ENCODE data around the gene PLPPR3. TPM values are rescaled to one million over a fixed set of nuclear protein-coding genes. Genes with fewer than 3 reads are reported as not detected.

Gene PLPPR3
- total and polyA plus RNA-seq, 10 of the 15 experiments (the other 5 are each of a cell fraction or from before 2014, with no cell fraction given): 0.07 TPM; not detected in 9

GRCh38 chr19:823565-824121 lies 1.9 kb upstream of the PLPPR3 start:
- Histone ChIP-seq H2AFZ (ENCODE audit: control insufficient read depth, low read depth, low read length) (no peak overlapping the region), H3K4me1 (ENCODE audit: control insufficient read depth, insufficient read depth, low read length) (no peaks in the 10 kb centered on the region), H3K27ac (ENCODE audit: control insufficient read depth, insufficient read depth) (no peak overlapping the region), H3K9me3 (replicated peaks; ENCODE audit: control insufficient read depth, insufficient read depth, low read length) (no peaks in the 10 kb centered on the region), H3K27me3 (replicated peaks in 1 of 2; ENCODE audit: control insufficient read depth in 2 of 2, insufficient read depth in 2 of 2, low read length in 1 of 2) (no peaks in the 10 kb centered on the region), H3K9ac (ENCODE audit: control insufficient read depth, insufficient read depth, low read length) (no peak overlapping the region), H3K79me2 (ENCODE audit: control insufficient read depth, insufficient read depth, low read length) (no peaks in the 10 kb centered on the region), H4K20me1 (ENCODE audit: control insufficient read depth, insufficient read depth) (no peaks in the 10 kb centered on the region), H3K4me3 (no peak overlapping the region), H3K36me3 (ENCODE audit: control insufficient read depth in 2 of 2, insufficient read depth in 2 of 2, low read length in 1 of 2) (no peaks in the 10 kb centered on the region), H3K4me2 (ENCODE audit: control insufficient read depth, insufficient read depth) (no peak overlapping the region)
- intact Hi-C loops (cut with micrococcal nuclease; ENCODE audit: unreplicated experiment): no loop called here
- WGBS (ENCODE audit: insufficient coverage, insufficient replicate concordance, low lambda C conversion rate, missing lambda C conversion rate): 35% methylated on average over 11 of the region's 12 CpGs
- no TSS peak for BruUV-seq (replicated peaks)
- no peak for TF ChIP-seq KDM1A (IDR thresholded peaks at IDR 0.05; ENCODE audit: borderline replicate concordance)
- no peak for TF ChIP-seq CHD2 (IDR thresholded peaks at IDR 0.05; ENCODE audit: borderline replicate concordance, low read depth, low read length)
- TF ChIP-seq MTA2 (IDR thresholded peaks at IDR 0.05; ENCODE audit: low read depth): no peak
- no peak for TF ChIP-seq POLR2A (IDR thresholded peaks at IDR 0.05; ENCODE audit: low read depth, low read length)
- TF ChIP-seq TCF3 (IDR thresholded peaks at IDR 0.05; ENCODE audit: borderline replicate concordance, insufficient read depth, low read depth, low read length): no peak
- TF ChIP-seq BMI1 (IDR thresholded peaks at IDR 0.05; ENCODE audit: borderline replicate concordance): no peak
- no peak for TF ChIP-seq GABPA (IDR thresholded peaks at IDR 0.05; ENCODE audit: low read depth)
- no peak for TF ChIP-seq SMAD1 (IDR thresholded peaks at IDR 0.05; ENCODE audit: low read depth, partially characterized antibody)
- no peak for TF ChIP-seq ETV6 (conservative IDR thresholded peaks at IDR 0.05 in 1 of 2, IDR thresholded peaks at IDR 0.05 in 1 of 2; ENCODE audit: borderline replicate concordance in 1 of 2, low read depth in 1 of 2)
- TF ChIP-seq CREB1 (IDR thresholded peaks at IDR 0.05; ENCODE audit: low read depth): no peak
- no peak for TF ChIP-seq ZBTB40 (IDR thresholded peaks at IDR 0.05; ENCODE audit: borderline replicate concordance)
- no peak for TF ChIP-seq TBL1XR1 (IDR thresholded peaks at IDR 0.05; ENCODE audit: low read depth, low read length)
- ChIA-PET SMC1A (ENCODE audit: uncharacterized antibody, unreplicated experiment) (interaction anchor here (1.1 kb wide), 1 partner anchor 26 kb away, joined by 3 read pairs; no protein-coding TSS in a partner anchor), POLR2A (no interaction called here), CTCF (interaction anchor here (1.3 kb wide), 1 partner anchor 178 kb away, joined by 4 read pairs; no protein-coding TSS in a partner anchor), RAD21 (ENCODE audit: unreplicated experiment) (no interaction called here)
- in situ Hi-C loops (cut with MboI): no loop called here
- no peak for DNase-seq (ENCODE audit: low read depth, low spot score)
- FAIRE-seq: no peak
- no peak for ATAC-seq

Measured in GM12878 (cell line).